OCI-LY1 (cell line): Measurements from ENCODE around the gene WNK1.

ENCODE experiments used
- H2AFZ ChIP-seq: fragments of 200-600 bp; sonication (generic), shearing (Covaris generic); 2 replicates; pipeline ENCODE4 v1.6.0; 2014; ENCODE audit warnings: antibody characterized with exemption, mild to moderate bottlenecking, low read length
- H3F3A ChIP-seq: fragments of 200-600 bp; sonication (generic), shearing (Covaris generic); 2 replicates; pipeline ENCODE4 v1.6.0; 2014; ENCODE audit warnings: mild to moderate bottlenecking, antibody characterized with exemption, low read length, moderate library complexity; ENCODE audit not compliant: insufficient read depth
- H3K27ac ChIP-seq: fragments of 200-600 bp; sonication (generic); 2 replicates; pipeline ENCODE4 v1.5.1; 2014; ENCODE audit warnings: low read length, mixed run types, mild to moderate bottlenecking, low read depth; ENCODE audit not compliant: poor library complexity, severe bottlenecking
- H3K27me3 ChIP-seq: fragments of 200-600 bp; sonication (generic); 2 replicates; pipeline ENCODE4 v1.6.0; 2014; ENCODE audit warnings: antibody characterized with exemption, mild to moderate bottlenecking, low read length, moderate library complexity; ENCODE audit not compliant: insufficient read depth
- H3K36me3 ChIP-seq: fragments of 200-600 bp; sonication (generic); 2 replicates; pipeline ENCODE4 v1.6.1; 2014; ENCODE audit warnings: mild to moderate bottlenecking, antibody characterized with exemption, low read length, moderate library complexity, mixed read lengths; ENCODE audit not compliant: insufficient read depth
- H3K4me1 ChIP-seq: fragments of 200-600 bp; sonication (generic); 2 replicates; pipeline ENCODE4 v1.5.1; 2014; ENCODE audit warnings: mild to moderate bottlenecking, low read length, moderate library complexity; ENCODE audit not compliant: insufficient read depth, severe bottlenecking
- H3K4me2 ChIP-seq: fragments of 200-600 bp; sonication (generic), shearing (Covaris generic); 2 replicates; pipeline ENCODE4 v1.6.1; 2014; ENCODE audit warnings: low read length
- H3K4me3 ChIP-seq: fragments of 200-600 bp; sonication (generic); 2 replicates; pipeline ENCODE4 v1.5.1; 2014; ENCODE audit warnings: low read length, low read depth, mild to moderate bottlenecking, mixed read lengths; ENCODE audit not compliant: poor library complexity, severe bottlenecking
- H3K79me2 ChIP-seq: fragments of 200-600 bp; shearing (Covaris generic); 2 replicates; pipeline ENCODE4 v1.6.1; 2016; ENCODE audit warnings: mixed run types, low read length, mixed read lengths; ENCODE audit not compliant: insufficient read depth
- H3K9ac ChIP-seq: fragments of 200-600 bp; sonication (generic), shearing (Covaris generic); 2 replicates; pipeline ENCODE4 v1.6.1; 2014; ENCODE audit warnings: mild to moderate bottlenecking, low read length, mixed read lengths
- H3K9me2 ChIP-seq: fragments of 200-600 bp; sonication (generic), shearing (Covaris generic); 2 replicates; pipeline ENCODE4 v1.6.1; 2014; ENCODE audit warnings: low read depth, mild to moderate bottlenecking, low read length, mixed read lengths
- H3K9me3 ChIP-seq: fragments of 200-600 bp; shearing (Covaris generic); 2 replicates; pipeline ENCODE4 v1.6.1; 2014; ENCODE audit warnings: low read length, mixed read lengths
- H4K20me1 ChIP-seq: fragments of 200-600 bp; sonication (generic), shearing (Covaris generic); 2 replicates; pipeline ENCODE4 v1.6.0; 2016; ENCODE audit warnings: mild to moderate bottlenecking, low read length; ENCODE audit not compliant: insufficient read depth
- EZH2 ChIP-seq: fragments of 200-600 bp; sonication (generic), shearing (Covaris generic); IDR thresholded peaks from 2 replicates; pipeline ENCODE4 v1.8.0; 2017; ENCODE audit warnings: borderline replicate concordance, mixed run types, mild to moderate bottlenecking, antibody characterized with exemption, low read length, moderate library complexity, mixed read lengths
- TF ChIP-seq, protein P1 (sequence below): fragments of 200-600 bp; sonication (generic), shearing (Covaris generic); IDR thresholded peaks from 2 replicates; pipeline ENCODE4 v1.5.1; 2017; ENCODE audit warnings: mild to moderate bottlenecking, antibody characterized with exemption, low read length, moderate library complexity, mixed read lengths

Gene WNK1

DNA sequence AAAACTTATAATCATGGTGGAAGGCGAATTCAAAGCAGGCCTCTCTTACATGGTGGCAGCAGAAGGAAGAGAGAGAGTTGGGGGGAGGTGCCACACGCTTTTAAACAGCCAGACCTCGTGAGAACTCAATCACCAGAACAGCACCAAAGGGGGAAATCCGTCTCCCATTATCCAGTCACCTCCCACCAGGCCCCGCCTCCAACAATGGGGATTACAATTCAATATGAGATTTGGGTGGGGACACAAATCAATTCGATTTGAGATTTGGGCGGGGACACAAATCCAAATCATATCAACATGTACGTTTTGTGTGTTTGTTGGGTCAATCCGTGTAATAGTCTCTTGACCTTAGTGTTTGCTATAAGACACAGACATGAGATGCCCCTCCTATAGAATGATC is 21.8 kb upstream of the WNK1 start:
- no peak overlapping the region for H3K27ac ChIP-seq
- H3K4me2 ChIP-seq = no peak overlapping the region
- H4K20me1 ChIP-seq = no peaks in the 10 kb centered on the region
- H2AFZ ChIP-seq = peak overlapping the region; percentile 13; the same call in 1 of the 2 replicates
- no peaks in the 10 kb centered on the region for H3K27me3 ChIP-seq
- no peaks in the 10 kb centered on the region for H3K9me2 ChIP-seq
- peaks cover 7% of the 10 kb centered on the region for H3K4me1 ChIP-seq
- no peak overlapping the region for H3K4me3 ChIP-seq
- H3K9me3 ChIP-seq = peaks cover 6% of the 10 kb centered on the region
- no peak overlapping the region for H3K9ac ChIP-seq
- no peaks in the 10 kb centered on the region for H3K79me2 ChIP-seq
- no peaks in the 10 kb centered on the region for H3K36me3 ChIP-seq
- TF ChIP-seq EZH2 = no peak
- TF ChIP-seq, protein P1, sequence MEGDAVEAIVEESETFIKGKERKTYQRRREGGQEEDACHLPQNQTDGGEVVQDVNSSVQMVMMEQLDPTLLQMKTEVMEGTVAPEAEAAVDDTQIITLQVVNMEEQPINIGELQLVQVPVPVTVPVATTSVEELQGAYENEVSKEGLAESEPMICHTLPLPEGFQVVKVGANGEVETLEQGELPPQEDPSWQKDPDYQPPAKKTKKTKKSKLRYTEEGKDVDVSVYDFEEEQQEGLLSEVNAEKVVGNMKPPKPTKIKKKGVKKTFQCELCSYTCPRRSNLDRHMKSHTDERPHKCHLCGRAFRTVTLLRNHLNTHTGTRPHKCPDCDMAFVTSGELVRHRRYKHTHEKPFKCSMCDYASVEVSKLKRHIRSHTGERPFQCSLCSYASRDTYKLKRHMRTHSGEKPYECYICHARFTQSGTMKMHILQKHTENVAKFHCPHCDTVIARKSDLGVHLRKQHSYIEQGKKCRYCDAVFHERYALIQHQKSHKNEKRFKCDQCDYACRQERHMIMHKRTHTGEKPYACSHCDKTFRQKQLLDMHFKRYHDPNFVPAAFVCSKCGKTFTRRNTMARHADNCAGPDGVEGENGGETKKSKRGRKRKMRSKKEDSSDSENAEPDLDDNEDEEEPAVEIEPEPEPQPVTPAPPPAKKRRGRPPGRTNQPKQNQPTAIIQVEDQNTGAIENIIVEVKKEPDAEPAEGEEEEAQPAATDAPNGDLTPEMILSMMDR = no peak
- H3F3A ChIP-seq = no peaks in the 10 kb centered on the region

DNA sequence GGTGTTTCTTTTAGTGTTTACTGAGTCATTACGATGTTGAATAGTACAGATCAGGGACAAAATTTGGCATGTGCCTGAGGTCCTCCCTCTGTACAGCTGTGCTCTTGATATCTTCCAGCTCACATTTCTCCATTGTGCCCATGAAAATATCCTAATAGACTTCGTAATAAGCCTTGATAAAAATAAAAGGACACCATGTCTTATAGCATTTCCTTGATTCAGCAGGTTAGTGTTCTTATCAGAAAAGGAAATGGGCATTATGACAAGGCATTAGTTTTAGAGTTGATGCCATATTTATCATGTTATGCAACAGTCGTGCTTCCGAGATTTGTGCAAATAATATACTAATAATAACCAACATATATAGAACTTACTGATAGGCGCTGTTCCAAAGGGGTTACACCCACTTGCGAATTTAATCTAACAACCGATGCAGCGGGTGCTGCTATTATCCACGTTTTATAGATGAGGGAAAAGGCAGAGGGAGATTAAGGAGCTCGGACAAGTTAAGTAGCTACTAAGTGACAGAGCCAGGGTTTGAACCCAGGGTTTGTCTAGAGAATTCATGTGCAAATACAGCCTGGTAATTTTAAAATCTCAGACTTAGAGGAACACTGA is 15.1 kb upstream of the WNK1 start:
- Histone ChIP-seq H3K9ac (no peak overlapping the region), H3K9me2 (no peaks in the 10 kb centered on the region), H4K20me1 (no peaks in the 10 kb centered on the region), H3K4me1 (no peaks in the 10 kb centered on the region), H3K4me2 (no peak overlapping the region), H3K27me3 (no peaks in the 10 kb centered on the region), H2AFZ (no peak overlapping the region), H3F3A (no peaks in the 10 kb centered on the region), H3K36me3 (no peaks in the 10 kb centered on the region; the same call in 1 of the 2 replicates), H3K4me3 (no peak overlapping the region), H3K27ac (no peak overlapping the region), H3K79me2 (no peaks in the 10 kb centered on the region), H3K9me3 (peaks cover 6% of the 10 kb centered on the region)
- no peak for TF ChIP-seq EZH2
- TF ChIP-seq, protein P1 = no peak

DNA sequence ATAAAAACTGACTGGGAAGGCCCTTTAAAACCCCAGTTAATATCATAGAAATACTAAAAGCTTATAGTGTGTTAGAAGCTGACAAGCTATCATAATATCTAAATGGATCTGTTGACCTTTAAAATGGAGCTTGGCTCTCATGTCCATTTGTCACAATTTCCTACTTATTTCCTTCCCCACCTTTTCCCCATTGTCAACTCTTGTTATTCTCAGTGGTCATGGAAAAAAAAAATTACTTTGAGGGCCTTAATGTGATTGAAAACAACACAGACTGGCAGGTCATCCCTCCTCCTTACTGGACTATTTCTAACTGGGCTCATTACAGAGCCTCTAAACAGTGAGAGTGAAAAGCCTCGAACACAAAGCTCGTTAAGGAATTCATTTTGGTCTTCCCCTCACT is 13.7 kb upstream of the WNK1 start:
- Histone ChIP-seq H2AFZ (no peak overlapping the region), H3K36me3 (no peaks in the 10 kb centered on the region; the same call in 1 of the 2 replicates), H3K9me2 (no peaks in the 10 kb centered on the region), H3K27me3 (no peaks in the 10 kb centered on the region), H3K79me2 (no peaks in the 10 kb centered on the region), H3K9me3 (peaks cover 6% of the 10 kb centered on the region), H3K27ac (no peak overlapping the region), H3K4me2 (no peak overlapping the region), H3K9ac (no peak overlapping the region), H3K4me1 (peaks cover 3% of the 10 kb centered on the region), H3F3A (no peaks in the 10 kb centered on the region), H3K4me3 (no peak overlapping the region), H4K20me1 (no peaks in the 10 kb centered on the region)
- TF ChIP-seq, protein P1 = no peak
- no peak for TF ChIP-seq EZH2
